Uterus (tissue), 4 donors: Measurements from ENCODE around the gene SORCS3. TPM values are rescaled to one million over a fixed set of nuclear protein-coding genes. Genes with fewer than 3 reads are reported as not detected.

Source experiments
- DNase-seq, 2 donors: peaks; one replicate each; pipeline ENCODE4 v3.0.0-alpha.2; 2019 to 2020
- H3K27ac ChIP-seq, 2 donors: fragments of 200-600 bp; sonication (generic); 1 replicate in 1 of 2; 2 replicates in 1 of 2; pipeline ENCODE4 v1.5.1; 2016 to 2018
- H3K27me3 ChIP-seq, 2 donors: fragments of 200-600 bp; sonication (generic); one replicate each; pipeline ENCODE4 v1.5.1; 2018 to 2019; ENCODE audit warnings: control low read depth in 1 of 2
- H3K36me3 ChIP-seq, 2 donors: fragments of 200-600 bp; sonication (generic); one replicate each; pipeline ENCODE4 v1.5.1; 2019; ENCODE audit warnings: control low read depth in 1 of 2
- H3K4me1 ChIP-seq, 2 donors: fragments of 200-600 bp; sonication (generic); one replicate each; pipeline ENCODE4 v1.5.1; 2018 to 2019; ENCODE audit warnings: control low read depth in 1 of 2
- H3K4me3 ChIP-seq, 2 donors: fragments of 200-600 bp; sonication (generic); 1 replicate in 1 of 2; 2 replicates in 1 of 2; pipeline ENCODE4 v1.5.1; 2018 to 2019; ENCODE audit warnings: mild to moderate bottlenecking in 1 of 2
- H3K9me3 ChIP-seq, 2 donors: fragments of 200-600 bp; sonication (generic); one replicate each; pipeline ENCODE4 v1.5.1; 2019; ENCODE audit warnings: control low read depth in 1 of 2
- POLR2A ChIP-seq, 2 donors: fragments of 450-650 bp; IDR thresholded peaks; one replicate each; pipeline ENCODE4 v1.6.1; 2016; ENCODE audit warnings: antibody characterized with exemption in 2 of 2, mild to moderate bottlenecking in 1 of 2, moderate library complexity in 1 of 2
- intact Hi-C: fragments of 100-400 bp; cut with DNase I; formaldehyde crosslinking; loops from one replicate; pipeline ENCODE4 v1.15.1; 2023; ENCODE audit warnings: low total_unique reads
- total RNA-seq, 4 donors: library from RNA; depleted of rRNA in 3 of 4; stranded (reverse); fragments of >200 nt in 3 of 4; gene quantifications; one replicate each; pipeline versions ENCODE4 v1.1.0 to v1.2.4, GENCODE V29; 2014 to 2023
- TF ChIP-seq, protein P1 (sequence below), 4 experiments: fragments of 200-600 bp in 2 of 4; fragments of 450-650 bp in 2 of 4; sonication (generic) in 2 of 4; IDR thresholded peaks; one replicate each; pipeline ENCODE4 v1.5.1; 2016 to 2019; ENCODE audit warnings: antibody characterized with exemption in 4 of 4, mild to moderate bottlenecking in 2 of 4, moderate library complexity in 1 of 4
- donor health status: DM: yes; HTN: yes; CAD: no.

Gene SORCS3
- total RNA-seq, 4 donors from 2014 or later: 0.77 to 2.4 TPM; not detected in 2

DNA sequence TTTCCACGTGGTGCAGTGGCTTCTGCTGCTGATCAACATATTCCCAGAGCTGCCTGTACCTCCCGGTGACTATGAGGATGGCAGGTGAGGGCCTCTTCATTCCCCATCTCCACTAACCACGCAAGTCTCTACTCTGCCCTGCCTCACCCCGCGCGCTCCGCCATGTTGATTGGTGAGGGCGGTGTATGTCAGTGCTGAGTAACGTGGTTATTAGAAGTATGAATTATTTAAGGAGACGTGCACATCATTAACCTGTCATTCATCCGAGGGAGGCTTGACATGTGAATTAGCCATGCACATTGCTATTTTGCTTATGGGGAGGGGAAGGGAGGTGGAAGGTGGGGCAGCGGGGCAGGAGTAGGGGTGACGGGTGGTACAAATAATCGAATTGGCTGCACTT lies 138.6 kb downstream of the SORCS3 start:
- intact Hi-C loops: no loop called here
- H3K4me1 ChIP-seq: no peaks in the 10 kb centered on the region

DNA sequence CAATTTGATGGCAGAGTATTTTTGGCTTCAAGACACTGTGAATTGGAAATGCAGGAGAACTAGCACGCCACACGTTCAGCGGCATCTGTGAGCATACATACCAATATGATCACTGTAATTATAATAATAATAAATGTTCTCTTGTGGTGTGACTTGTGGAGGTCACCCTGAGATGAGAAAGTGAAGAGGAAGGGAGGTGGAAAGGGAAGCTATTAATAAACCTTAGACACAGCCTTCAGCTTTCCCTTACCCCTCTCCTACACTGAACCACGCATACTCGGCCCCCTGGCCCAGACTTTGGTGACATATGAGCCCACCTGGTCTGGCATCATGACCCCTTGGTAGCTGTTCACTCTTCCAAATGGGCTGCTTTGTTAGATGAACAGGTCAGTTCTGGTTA lies 139.1 kb downstream of the SORCS3 start:
- Histone ChIP-seq H3K36me3 (no peaks in the 10 kb centered on the region), H3K27me3 (no peaks in the 10 kb centered on the region), H3K4me1 (no peaks in the 10 kb centered on the region), H3K27ac (no peak overlapping the region), H3K4me3 (no peak overlapping the region), H3K9me3 (no peaks in the 10 kb centered on the region)
- TF ChIP-seq, protein P1, sequence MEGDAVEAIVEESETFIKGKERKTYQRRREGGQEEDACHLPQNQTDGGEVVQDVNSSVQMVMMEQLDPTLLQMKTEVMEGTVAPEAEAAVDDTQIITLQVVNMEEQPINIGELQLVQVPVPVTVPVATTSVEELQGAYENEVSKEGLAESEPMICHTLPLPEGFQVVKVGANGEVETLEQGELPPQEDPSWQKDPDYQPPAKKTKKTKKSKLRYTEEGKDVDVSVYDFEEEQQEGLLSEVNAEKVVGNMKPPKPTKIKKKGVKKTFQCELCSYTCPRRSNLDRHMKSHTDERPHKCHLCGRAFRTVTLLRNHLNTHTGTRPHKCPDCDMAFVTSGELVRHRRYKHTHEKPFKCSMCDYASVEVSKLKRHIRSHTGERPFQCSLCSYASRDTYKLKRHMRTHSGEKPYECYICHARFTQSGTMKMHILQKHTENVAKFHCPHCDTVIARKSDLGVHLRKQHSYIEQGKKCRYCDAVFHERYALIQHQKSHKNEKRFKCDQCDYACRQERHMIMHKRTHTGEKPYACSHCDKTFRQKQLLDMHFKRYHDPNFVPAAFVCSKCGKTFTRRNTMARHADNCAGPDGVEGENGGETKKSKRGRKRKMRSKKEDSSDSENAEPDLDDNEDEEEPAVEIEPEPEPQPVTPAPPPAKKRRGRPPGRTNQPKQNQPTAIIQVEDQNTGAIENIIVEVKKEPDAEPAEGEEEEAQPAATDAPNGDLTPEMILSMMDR (IDR thresholded peaks at IDR 0.05): no peak
- TF ChIP-seq POLR2A (IDR thresholded peaks at IDR 0.05): no peak
- DNase-seq: no peak
- intact Hi-C loops: no loop called here

More for the DNA sequence above, 138.6 kb downstream of the SORCS3 start:
- Histone ChIP-seq H3K36me3 (no peaks in the 10 kb centered on the region), H3K27ac (no peak overlapping the region), H3K9me3 (no peaks in the 10 kb centered on the region), H3K27me3 (no peaks in the 10 kb centered on the region), H3K4me3 (no peak overlapping the region)
- no peak for DNase-seq
- TF ChIP-seq, protein P1 (IDR thresholded peaks at IDR 0.05): no peak
- TF ChIP-seq POLR2A (IDR thresholded peaks at IDR 0.05): no peak

DNA sequence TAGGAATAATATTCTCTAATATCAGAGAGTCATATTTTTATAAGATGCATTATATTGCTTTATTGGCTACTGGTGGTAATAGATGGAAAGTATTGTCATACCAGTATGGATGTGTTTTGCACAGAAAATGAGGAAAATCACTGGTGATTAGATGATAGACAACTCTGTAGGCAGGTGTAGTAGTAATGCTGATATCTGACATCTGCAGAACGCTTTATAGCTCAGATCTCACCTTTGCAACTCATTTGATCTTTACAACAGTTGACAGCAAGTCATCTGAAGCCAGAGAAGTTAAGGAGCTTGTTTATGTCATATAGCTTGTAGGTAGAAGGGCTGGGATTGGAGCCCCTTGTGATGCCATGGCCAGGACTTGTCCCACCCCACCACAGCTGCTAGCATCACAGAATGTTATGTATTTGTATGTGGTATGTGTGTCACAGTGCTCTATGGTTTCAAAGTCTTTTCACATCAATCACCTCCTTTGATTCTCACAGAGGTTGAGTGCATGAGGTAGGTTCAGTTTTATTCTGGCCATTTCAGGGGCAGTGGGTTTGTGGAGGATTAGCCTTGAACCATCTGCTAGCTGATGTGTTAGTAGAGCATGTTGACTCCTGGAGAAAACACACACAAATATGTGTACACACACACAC lies 140.0 kb downstream of the SORCS3 start:
- H3K27me3 ChIP-seq: no peaks in the 10 kb centered on the region
- no peak overlapping the region for H3K27ac ChIP-seq
- DNase-seq: no peak
- H3K9me3 ChIP-seq: no peaks in the 10 kb centered on the region
- no peaks in the 10 kb centered on the region for H3K36me3 ChIP-seq
- no peak overlapping the region for H3K4me3 ChIP-seq
- intact Hi-C loops: no loop called here
- H3K4me1 ChIP-seq: no peaks in the 10 kb centered on the region
- TF ChIP-seq POLR2A (IDR thresholded peaks at IDR 0.05): no peak
- TF ChIP-seq, protein P1 (IDR thresholded peaks at IDR 0.05): no peak

DNA sequence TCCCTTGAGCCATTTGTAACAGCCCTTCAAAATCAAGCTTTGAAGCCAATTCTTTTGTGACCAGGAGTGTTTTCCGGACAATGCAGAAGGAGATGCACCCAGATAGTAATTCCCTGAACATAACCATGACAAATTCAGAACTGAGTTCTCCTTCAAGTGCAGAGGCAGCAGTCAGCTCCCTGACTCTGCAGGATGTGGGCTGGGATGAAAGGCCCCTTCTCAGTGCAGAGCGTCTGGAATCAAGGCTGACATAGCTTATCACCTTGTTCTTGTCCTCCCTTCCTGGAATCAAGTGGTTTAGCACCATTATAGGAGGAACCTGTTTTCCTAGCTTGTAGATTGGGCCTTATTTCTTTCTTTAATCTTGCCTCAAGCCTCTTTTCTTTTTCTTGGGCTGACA lies 143.4 kb downstream of the SORCS3 start:
- intact Hi-C loops: no loop called here
- no peaks in the 10 kb centered on the region for H3K36me3 ChIP-seq

DNA sequence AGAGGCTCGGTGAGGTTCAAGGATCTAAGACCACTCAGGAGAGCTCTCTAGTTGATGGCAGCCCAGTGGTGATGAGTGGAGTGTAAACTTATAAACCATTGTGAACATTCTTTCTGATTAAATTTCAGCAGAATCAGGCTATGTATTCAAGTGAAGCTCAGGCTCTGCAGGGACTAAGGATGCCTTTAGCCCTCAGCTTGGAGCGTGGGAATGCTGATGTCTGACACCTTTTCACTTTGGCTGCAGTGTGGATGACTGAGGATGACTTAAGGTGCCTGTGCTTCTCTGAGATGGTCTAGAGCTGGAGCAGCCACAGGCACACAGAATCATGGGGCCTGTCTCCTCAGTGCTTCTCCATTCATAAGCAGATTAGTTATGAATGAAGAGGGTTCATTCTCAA lies 150.4 kb downstream of the SORCS3 start:
- intact Hi-C loops: no loop called here
- H3K27me3 ChIP-seq: no peaks in the 10 kb centered on the region
- H3K9me3 ChIP-seq: no peaks in the 10 kb centered on the region
- H3K4me3 ChIP-seq: no peak overlapping the region
- TF ChIP-seq, protein P1 (IDR thresholded peaks at IDR 0.05): no peak
- no peak for TF ChIP-seq POLR2A (IDR thresholded peaks at IDR 0.05)
- DNase-seq: no peak
- no peak overlapping the region for H3K27ac ChIP-seq
- H3K4me1 ChIP-seq: no peaks in the 10 kb centered on the region
- H3K36me3 ChIP-seq: no peaks in the 10 kb centered on the region

More for the DNA sequence above, 143.4 kb downstream of the SORCS3 start:
- DNase-seq: no peak
- H3K4me3 ChIP-seq: no peak overlapping the region
- H3K27ac ChIP-seq: no peak overlapping the region
- no peaks in the 10 kb centered on the region for H3K4me1 ChIP-seq
- H3K9me3 ChIP-seq: no peaks in the 10 kb centered on the region
- H3K27me3 ChIP-seq: no peaks in the 10 kb centered on the region
- TF ChIP-seq, protein P1 (IDR thresholded peaks at IDR 0.05): no peak
- no peak for TF ChIP-seq POLR2A (IDR thresholded peaks at IDR 0.05)
